H9 (cell line): ENCODE data around the gene BEND7. TPM values are rescaled to one million over a fixed set of nuclear protein-coding genes. Genes with fewer than 3 reads are reported as not detected.

Experiments
- DNase-seq: peaks from one replicate; pipeline ENCODE4 v3.0.0-alpha.2; 2017
- H2AFZ ChIP-seq: one replicate; pipeline ENCODE4 v1.6.1; 2013; ENCODE audit warnings: mild to moderate bottlenecking, low read length, control low read depth, moderate library complexity
- H2AK5ac ChIP-seq: 2 replicates; pipeline ENCODE4 v1.6.1; 2013; ENCODE audit warnings: low read length, control low read depth, mixed read lengths; ENCODE audit not compliant: insufficient read length
- H2BK120ac ChIP-seq: one replicate; pipeline ENCODE4 v1.6.1; 2013; ENCODE audit warnings: low read depth, mild to moderate bottlenecking, low read length, control low read depth, inconsistent platforms; ENCODE audit not compliant: poor library complexity, severe bottlenecking
- H2BK12ac ChIP-seq: 2 replicates; pipeline ENCODE4 v1.6.1; 2013; ENCODE audit warnings: low read length, control low read depth, mixed read lengths, low read depth; ENCODE audit not compliant: insufficient read length
- H2BK15ac ChIP-seq: 2 replicates; pipeline ENCODE4 v1.6.1; 2013; ENCODE audit warnings: low read depth, low read length, control low read depth
- H2BK20ac ChIP-seq: one replicate; pipeline ENCODE4 v1.6.1; 2013; ENCODE audit warnings: low read depth, mild to moderate bottlenecking, low read length, control low read depth, inconsistent platforms; ENCODE audit not compliant: poor library complexity, severe bottlenecking
- H2BK5ac ChIP-seq: 2 replicates; pipeline ENCODE4 v1.6.1; 2013; ENCODE audit warnings: low read length, control low read depth, mixed read lengths; ENCODE audit not compliant: insufficient read length
- H3K14ac ChIP-seq: 2 replicates; pipeline ENCODE4 v1.6.1; 2013; ENCODE audit warnings: low read length, control low read depth; ENCODE audit not compliant: insufficient read depth
- H3K18ac ChIP-seq: 2 replicates; pipeline ENCODE4 v1.6.1; 2013; ENCODE audit warnings: low read depth, mild to moderate bottlenecking, mixed read lengths, low read length, control low read depth; ENCODE audit not compliant: insufficient read length
- H3K23ac ChIP-seq: 2 replicates; pipeline ENCODE4 v1.6.1; 2013; ENCODE audit warnings: low read length, control low read depth, mixed read lengths, low read depth; ENCODE audit not compliant: insufficient read length
- H3K23me2 ChIP-seq: 2 replicates; pipeline ENCODE4 v1.6.1; 2013; ENCODE audit warnings: low read depth, mild to moderate bottlenecking, mixed read lengths, low read length, control low read depth; ENCODE audit not compliant: insufficient read length, poor library complexity, severe bottlenecking
- H3K27ac ChIP-seq: 2 replicates; pipeline ENCODE4 v1.5.1; 2013; ENCODE audit warnings: low read length, control low read depth, mixed read lengths, low read depth; ENCODE audit not compliant: insufficient read length
- H3K27me3 ChIP-seq: 2 replicates; pipeline ENCODE4 v1.6.1; 2013; ENCODE audit warnings: low read length, control low read depth, inconsistent platforms; ENCODE audit not compliant: insufficient read depth
- H3K4ac ChIP-seq: 2 replicates; pipeline ENCODE4 v1.6.1; 2013; ENCODE audit warnings: low read depth, mild to moderate bottlenecking, control low read depth, inconsistent platforms, low read length, moderate library complexity
- H3K4me1 ChIP-seq: 2 replicates; pipeline ENCODE4 v1.6.1; 2013; ENCODE audit warnings: low read length, control low read depth, inconsistent platforms; ENCODE audit not compliant: insufficient read depth
- H3K4me2 ChIP-seq: 2 replicates; pipeline ENCODE4 v1.6.1; 2013; ENCODE audit warnings: low read length, control low read depth, mixed read lengths; ENCODE audit not compliant: insufficient read length, insufficient read depth
- H3K56ac ChIP-seq: 2 replicates; pipeline ENCODE4 v1.6.1; 2013; ENCODE audit warnings: low read depth, mild to moderate bottlenecking, mixed read lengths, low read length, control low read depth; ENCODE audit not compliant: insufficient read length
- H3K79me1 ChIP-seq: 2 replicates; pipeline ENCODE4 v1.6.1; 2013; ENCODE audit warnings: low read depth, mild to moderate bottlenecking, moderate library complexity, low read length, control low read depth, inconsistent platforms; ENCODE audit not compliant: insufficient read depth, poor library complexity, severe bottlenecking
- H3K79me2 ChIP-seq: 2 replicates; pipeline ENCODE4 v1.6.1; 2013; ENCODE audit warnings: low read length, control low read depth, inconsistent platforms; ENCODE audit not compliant: insufficient read depth
- H3K9ac ChIP-seq: 2 replicates; pipeline ENCODE4 v1.6.1; 2013; ENCODE audit warnings: low read length, control low read depth, mixed read lengths; ENCODE audit not compliant: insufficient read length; ENCODE audit errors: extremely low read depth
- H3K9me3 ChIP-seq: one replicate; pipeline ENCODE4 v1.6.1; 2013; ENCODE audit warnings: low read depth, low read length, inconsistent platforms; ENCODE audit not compliant: control insufficient read depth
- H3T11ph ChIP-seq: one replicate; pipeline ENCODE4 v1.6.1; 2013; ENCODE audit warnings: mild to moderate bottlenecking, low read length, control low read depth, inconsistent platforms
- H4K20me1 ChIP-seq: one replicate; pipeline ENCODE4 v1.6.1; 2013; ENCODE audit not compliant: control insufficient read depth, insufficient read length, insufficient read depth
- H4K5ac ChIP-seq: 2 replicates; pipeline ENCODE4 v1.6.1; 2013; ENCODE audit warnings: low read depth, mild to moderate bottlenecking, mixed read lengths, low read length, control low read depth; ENCODE audit not compliant: insufficient read length
- H4K8ac ChIP-seq: replicated peaks from 2 replicates; pipeline ENCODE4 v1.6.1; 2013; ENCODE audit warnings: low read length, control low read depth, mixed read lengths, low read depth; ENCODE audit not compliant: insufficient read length
- H4K91ac ChIP-seq: 2 replicates; pipeline ENCODE4 v1.6.1; 2013; ENCODE audit warnings: low read depth, mild to moderate bottlenecking, moderate library complexity, mixed read lengths, low read length, control low read depth; ENCODE audit not compliant: insufficient read length
- H3K27ac Mint-ChIP-seq, 3 experiments: 2 replicates in 2 of 3; 3 replicates in 1 of 3; pipeline ENCODE4 v1.8.0; 2020 to 2021; ENCODE audit warnings: mixed read lengths in 3 of 3, mild to moderate bottlenecking in 1 of 3, moderate library complexity in 1 of 3
- H3K27me3 Mint-ChIP-seq: 2 replicates; pipeline ENCODE4 v1.8.0; 2021; ENCODE audit warnings: low read depth, mild to moderate bottlenecking, moderate library complexity, mixed read lengths
- H3K36me3 Mint-ChIP-seq, 3 experiments: 2 replicates in 2 of 3; 3 replicates in 1 of 3; pipeline ENCODE4 v1.8.0; 2020 to 2021; ENCODE audit warnings: low read depth in 3 of 3, mixed read lengths in 3 of 3; ENCODE audit not compliant: insufficient read depth in 1 of 3
- H3K4me1 Mint-ChIP-seq, 2 experiments: 2 replicates each; pipeline ENCODE4 v1.8.0; 2020; ENCODE audit warnings: mixed read lengths in 2 of 2
- H3K4me3 Mint-ChIP-seq, 2 experiments: 2 replicates in 1 of 2; 3 replicates in 1 of 2; pipeline ENCODE4 v1.8.0; 2020 to 2021; ENCODE audit warnings: mild to moderate bottlenecking in 2 of 2, mixed read lengths in 2 of 2, moderate library complexity in 1 of 2
- H3K9me3 Mint-ChIP-seq, 2 experiments: 2 replicates in 1 of 2; 3 replicates in 1 of 2; pipeline ENCODE4 v1.8.0; 2020; ENCODE audit warnings: mild to moderate bottlenecking in 2 of 2, mixed read lengths in 2 of 2, moderate library complexity in 1 of 2
- CTCF ChIP-seq: fragments of 200-600 bp; sonication (generic); conservative IDR thresholded peaks from 3 replicates; pipeline ENCODE4 v1.8.0; 2021; ENCODE audit warnings: antibody characterized with exemption, mild to moderate bottlenecking
- WGBS: extraction: QIAGEN DNeasy Blood & Tissue Kit; methylation state at CpG from one replicate; pipeline ENCODE4 v1.1.7; 2013; ENCODE audit warnings: missing lambda C conversion rate, low lambda C conversion rate, mixed read lengths; ENCODE audit not compliant: insufficient read length; ENCODE audit errors: extremely low coverage; 5-methylcytosine and 5-hydroxymethylcytosine counted together
- total RNA-seq: library from RNA; stranded (reverse); gene quantifications from 2 replicates; pipeline ENCODE4 v1.2.1, GENCODE V29; 2021

BEND7 gene
- total RNA-seq, 1 experiment from 2014 or later: 17.7 TPM

DNA sequence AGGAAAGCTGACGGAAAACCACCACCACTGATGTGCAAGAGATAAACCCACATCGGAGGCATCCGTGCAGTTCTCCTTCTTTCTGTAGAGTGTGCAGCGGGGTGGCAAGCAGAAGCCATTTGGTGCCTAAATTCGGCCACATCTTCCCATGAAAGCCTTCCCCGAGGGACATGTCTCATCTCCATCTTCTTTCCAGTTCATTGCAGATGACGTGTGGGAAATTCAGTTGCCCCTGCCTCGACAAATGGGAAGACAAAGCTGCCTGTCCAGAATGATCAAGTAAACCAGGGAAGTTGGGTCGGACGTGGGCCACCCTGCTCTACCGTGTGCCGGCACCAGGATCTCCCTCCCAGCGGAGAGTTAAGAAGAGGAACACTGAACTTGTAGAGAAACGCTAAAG is 14.5 kb downstream of the BEND7 start:
- 0 out of 4 replicates have a peak, but pooled peaks cover 0 to 3% of the 10 kb centered on the region in 2 experiments for H3K4me1 Mint-ChIP-seq
- H3K9ac ChIP-seq: no peak overlapping the region
- H2BK5ac ChIP-seq: no peak overlapping the region
- no peak overlapping the region for H2BK12ac ChIP-seq
- no peaks in the 10 kb centered on the region for H3K23me2 ChIP-seq
- no peaks in the 10 kb centered on the region for H3K27me3 Mint-ChIP-seq
- H3K27ac Mint-ChIP-seq: no peak overlapping the region
- no peak overlapping the region for H3K4me3 Mint-ChIP-seq
- H4K5ac ChIP-seq: no peak overlapping the region
- no peak overlapping the region for H3T11ph ChIP-seq
- no peaks in the 10 kb centered on the region for H3K27me3 ChIP-seq
- WGBS: no CpG with 5 or more reads among the region's 14 CpGs
- H2BK120ac ChIP-seq: no peak overlapping the region
- H4K91ac ChIP-seq: no peak overlapping the region
- H3K9me3 ChIP-seq: no peaks in the 10 kb centered on the region
- no peaks in the 10 kb centered on the region for H3K4me1 ChIP-seq
- H4K8ac ChIP-seq: no peak overlapping the region
- H4K20me1 ChIP-seq: peaks cover 2% of the 10 kb centered on the region
- no peak overlapping the region for H2BK15ac ChIP-seq
- no peak for DNase-seq
- H3K4ac ChIP-seq: no peak overlapping the region
- no peak for TF ChIP-seq CTCF
- H2AK5ac ChIP-seq: no peak overlapping the region
- no peaks in the 10 kb centered on the region for H3K9me3 Mint-ChIP-seq
- no peak overlapping the region; the same call in 1 of the 2 replicates for H3K14ac ChIP-seq
- H3K79me2 ChIP-seq: no peaks in the 10 kb centered on the region
- no peak overlapping the region for H3K56ac ChIP-seq
- H2AFZ ChIP-seq: no peak overlapping the region
- no peak overlapping the region for H3K27ac ChIP-seq
- H2BK20ac ChIP-seq: no peak overlapping the region
- no peak overlapping the region for H3K18ac ChIP-seq
- H3K4me2 ChIP-seq: no peak overlapping the region
- no peak overlapping the region for H3K23ac ChIP-seq
- H3K36me3 Mint-ChIP-seq: no peaks in the 10 kb centered on the region
- H3K79me1 ChIP-seq: no peaks in the 10 kb centered on the region
